GM21381 (cell line): Measurements from ENCODE around the gene SART1.
"Not testable (repeated sequence)": the region's sequence is repeated elsewhere in the genome, so short reads cannot be mapped to it uniquely, and the experiment has no call there.

Source experiments
- ATAC-seq: cut with Tn5 transposase; IDR thresholded peaks from one replicate; pipeline ENCODE4 v1.9.1; 2021; ENCODE audit warnings: mild to moderate bottlenecking, moderate library complexity; ENCODE audit not compliant: unreplicated experiment

The SART1 gene

GRCh38 chr11:65988791-65989592, 27.5 kb downstream of the SART1 start:
- ATAC-seq: peak; percentile 89

- ATAC-seq: no peak
Observed at GRCh38 chr11:65992056-65992455, 30.5 kb downstream of the SART1 start.

DNA sequence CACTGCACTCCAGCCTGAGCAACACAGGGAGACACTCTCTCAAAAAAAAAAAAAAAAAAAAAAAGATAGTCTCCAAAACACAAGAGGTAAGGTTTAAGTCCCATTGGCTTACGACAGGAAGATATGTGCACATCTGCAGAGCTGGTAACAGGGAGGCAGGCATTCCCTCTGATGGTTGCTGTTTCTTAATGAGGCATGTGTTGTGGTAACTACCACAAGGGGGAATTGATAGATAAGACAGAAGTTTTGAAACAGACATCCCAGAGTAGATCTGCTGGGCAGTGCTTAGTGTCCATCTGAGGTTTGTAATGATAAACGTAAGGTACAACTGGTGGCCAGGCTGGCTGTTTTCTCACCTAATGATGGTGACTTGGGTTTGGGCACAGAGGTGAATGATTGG, 35.8 kb downstream of the SART1 start:
- no peak for ATAC-seq

- ATAC-seq: peak; percentile 65
Observed at GRCh38 chr11:66001942-66002647, 40.6 kb downstream of the SART1 start, which contains the start of the genes BANF1 and EIF1AD. Gene BANF1, plus strand, starts transcription at chr11:66002503. Its CDS starts 748 bp downstream, at chr11:66003251. Gene EIF1AD, minus strand, starts transcription at chr11:66002157. Its CDS starts 1,768 bp downstream, at chr11:66000389.

DNA sequence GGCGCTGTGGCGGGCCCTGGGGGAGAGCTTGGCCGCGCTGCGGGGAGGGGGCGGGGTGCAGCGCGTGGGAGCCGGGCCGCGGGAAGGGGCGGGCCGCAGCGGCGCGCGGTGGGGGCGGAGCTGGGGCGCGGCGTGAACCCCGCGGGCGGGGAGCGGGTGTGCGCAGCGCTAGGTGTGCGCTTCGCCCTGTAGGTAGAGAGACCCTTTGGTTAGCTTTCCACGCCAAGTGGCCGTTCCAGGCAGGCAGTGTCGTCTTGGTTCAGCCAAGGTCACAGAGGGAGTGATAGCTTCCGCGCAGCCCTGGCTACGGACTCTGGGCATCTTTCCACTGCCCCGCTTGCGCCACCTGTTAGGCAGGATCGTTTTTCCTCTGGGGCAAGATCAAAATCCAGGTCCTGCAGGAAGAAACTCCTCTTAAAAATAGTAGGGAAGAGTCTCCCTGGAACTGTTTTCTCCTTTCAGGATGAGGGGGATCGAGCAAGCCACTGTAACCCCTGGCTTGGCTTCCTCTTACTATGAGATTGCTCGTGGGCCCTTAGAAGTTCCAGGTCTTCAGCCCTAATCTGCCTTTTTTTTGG, 41.2 kb downstream of the SART1 start:
- peak; percentile 58 for ATAC-seq

DNA sequence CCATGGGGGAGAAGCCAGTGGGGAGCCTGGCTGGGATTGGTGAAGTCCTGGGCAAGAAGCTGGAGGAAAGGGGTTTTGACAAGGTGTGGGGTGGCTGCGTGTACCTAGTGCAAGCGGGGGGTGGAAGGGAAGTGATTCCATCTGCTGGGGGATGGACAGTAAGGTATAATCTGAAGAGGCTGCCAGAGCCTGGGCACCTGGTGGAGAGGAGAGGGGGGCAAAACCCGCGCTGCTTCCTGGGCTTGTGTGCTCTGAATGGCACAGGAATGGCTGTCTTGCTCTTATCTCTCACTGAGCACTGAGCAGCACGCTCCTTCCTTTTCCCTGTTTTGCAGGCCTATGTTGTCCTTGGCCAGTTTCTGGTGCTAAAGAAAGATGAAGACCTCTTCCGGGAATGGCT, 41.8 kb downstream of the SART1 start:
- no peak for ATAC-seq

DNA sequence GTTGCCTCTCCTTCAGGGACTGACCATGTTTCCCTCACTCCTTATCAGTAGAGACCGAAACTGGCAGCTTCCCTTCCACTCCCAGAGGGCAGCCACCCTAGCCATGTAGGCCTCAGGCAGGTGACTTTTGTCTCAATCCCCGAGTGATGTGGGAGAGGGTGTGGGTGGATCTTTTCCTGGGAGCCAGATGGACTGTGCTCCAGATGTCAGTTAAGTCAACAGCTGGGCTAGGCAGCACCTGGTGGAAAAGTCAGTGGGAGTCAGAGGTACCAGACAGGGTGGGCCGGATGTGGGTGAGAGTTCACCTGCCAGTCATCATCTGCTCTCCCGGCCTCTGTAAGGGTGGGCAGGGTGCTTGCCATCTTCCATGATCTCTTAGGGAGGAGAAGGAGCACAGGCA, 42.7 kb downstream of the SART1 start:
- no peak for ATAC-seq

GRCh38 chr11:66006134-66006890, 44.8 kb downstream of the SART1 start:
- no peak for ATAC-seq

DNA sequence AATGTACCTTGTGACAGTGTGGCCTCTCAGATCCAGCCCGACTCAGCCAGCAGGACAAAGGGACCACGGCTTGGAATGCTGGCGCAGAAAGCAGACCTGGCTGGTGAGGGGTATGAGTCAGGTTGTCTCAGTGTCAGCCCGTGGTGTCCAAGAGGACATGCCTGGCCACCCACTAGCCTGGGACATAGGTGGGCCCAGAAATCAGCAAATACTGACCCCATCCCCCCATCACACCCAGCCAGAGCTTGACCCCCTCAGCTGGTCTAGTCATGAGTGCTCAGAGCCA, 45.3 kb downstream of the SART1 start:
- no peak for ATAC-seq

DNA sequence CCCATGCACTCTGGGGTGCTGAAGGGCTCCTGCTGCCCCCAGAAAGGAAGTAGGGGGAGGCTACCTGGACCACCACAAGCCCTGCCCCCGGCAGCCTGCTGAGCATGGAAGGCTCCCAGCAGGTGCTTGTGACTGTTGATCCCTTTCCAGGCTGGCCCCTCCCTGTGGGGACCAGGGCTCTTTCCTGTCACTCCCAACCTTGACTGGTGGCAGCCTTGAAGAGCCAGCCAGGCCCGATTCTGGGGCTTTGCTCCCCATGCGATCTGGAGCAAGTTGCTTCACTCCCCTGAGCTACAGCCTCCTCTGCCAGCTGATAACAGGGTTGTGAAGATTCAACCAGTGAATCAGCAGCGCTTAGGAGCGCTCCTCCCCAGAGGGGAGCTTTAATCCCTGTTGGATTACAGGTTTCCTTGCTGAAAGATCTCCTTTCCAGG, 45.7 kb downstream of the SART1 start:
- ATAC-seq: no peak

DNA sequence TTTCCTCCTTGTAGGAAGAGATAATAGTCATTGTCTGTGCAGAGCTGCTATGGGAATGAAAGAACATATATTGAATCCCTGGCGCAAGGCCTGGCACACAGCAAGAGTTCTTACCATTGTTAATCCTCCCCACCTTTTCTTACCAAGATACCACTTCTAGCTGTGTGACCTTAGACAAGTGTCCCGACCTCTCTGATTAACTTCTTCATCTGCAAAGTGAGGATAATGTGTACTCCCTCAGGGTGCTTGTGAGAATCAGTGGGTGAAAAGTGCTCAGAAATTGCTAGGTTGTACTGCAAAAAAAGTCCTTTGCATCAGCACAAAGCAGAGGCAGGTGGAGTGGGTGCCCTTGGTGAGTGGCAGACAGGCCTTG, 46.5 kb downstream of the SART1 start:
- ATAC-seq: no peak

- no peak for ATAC-seq
Observed at GRCh38 chr11:66008468-66009101, 47.1 kb downstream of the SART1 start.

DNA sequence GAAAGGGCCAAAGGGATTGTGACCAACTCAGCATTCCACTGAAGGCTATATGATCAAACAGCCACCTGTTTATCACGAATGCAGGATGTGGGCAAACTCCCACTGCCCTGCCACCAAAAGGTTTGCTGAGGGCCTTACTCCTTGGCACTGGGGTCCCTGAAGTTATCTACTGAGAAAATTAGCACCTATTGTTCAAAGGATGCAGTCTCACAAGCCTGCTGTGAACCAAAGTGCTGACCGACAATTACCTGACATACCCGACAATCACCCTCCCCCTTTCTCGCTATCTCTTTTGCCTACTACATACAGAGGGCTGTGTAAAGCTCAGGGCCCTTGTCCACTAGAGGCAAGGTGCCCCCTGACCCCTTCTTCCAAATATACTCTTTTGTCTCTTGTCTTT, 48.5 kb downstream of the SART1 start:
- not testable (repeated sequence) for ATAC-seq

- no peak for ATAC-seq
Observed at GRCh38 chr11:66011239-66011784, 49.8 kb downstream of the SART1 start.

GRCh38 chr11:66011785-66012303, 50.3 kb downstream of the SART1 start, which contains the start of gene CST6:
Gene CST6, plus strand, starts transcription at chr11:66012008. Its CDS starts 37 bp downstream, at chr11:66012045.
- no peak for ATAC-seq

GRCh38 chr11:66012371-66012945, 50.9 kb downstream of the SART1 start:
- no peak for ATAC-seq

DNA sequence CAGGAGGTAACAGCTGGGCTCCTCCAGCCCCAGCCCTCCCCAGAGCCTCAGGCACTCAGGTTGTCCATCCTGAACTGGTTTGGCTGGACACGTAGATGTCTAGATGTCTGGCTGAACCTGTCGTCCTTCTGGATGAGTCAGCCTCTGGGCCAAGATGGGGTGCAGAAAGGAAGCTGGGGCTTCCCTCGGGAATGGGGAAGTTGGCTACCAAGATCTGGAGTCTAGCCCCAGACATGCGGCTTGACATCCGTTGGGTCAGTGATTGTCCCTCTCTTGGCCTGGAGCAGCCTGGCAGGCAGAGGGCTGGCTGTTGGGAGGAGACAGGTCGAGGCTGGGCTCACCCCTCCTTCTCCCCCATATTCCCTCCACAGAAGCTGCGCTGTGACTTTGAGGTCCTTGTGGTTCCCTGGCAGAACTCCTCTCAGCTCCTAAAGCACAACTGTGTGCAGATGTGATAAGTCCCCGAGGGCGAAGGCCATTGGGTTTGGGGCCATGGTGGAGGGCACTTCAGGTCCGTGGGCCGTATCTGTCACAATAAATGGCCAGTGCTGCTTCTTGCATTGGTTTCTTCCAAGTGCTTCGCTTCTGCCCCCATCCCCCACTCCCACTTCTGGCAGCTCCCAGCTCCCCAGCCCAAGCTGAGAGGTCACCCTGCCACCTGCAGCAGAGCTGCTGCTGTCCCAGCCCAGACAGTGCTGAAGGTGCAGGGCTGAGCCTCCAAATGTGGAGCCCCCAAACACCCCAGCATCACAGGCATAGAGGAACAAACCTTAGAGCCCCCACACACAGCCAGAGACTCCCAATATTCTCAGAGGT, 51.6 kb downstream of the SART1 start:
- no peak for ATAC-seq

- ATAC-seq: no peak
Observed at GRCh38 chr11:66013762-66014100, 52.2 kb downstream of the SART1 start.

GRCh38 chr11:66014804-66015453, 53.4 kb downstream of the SART1 start:
- ATAC-seq: no peak
